ENCODE results near the gene DIO3. TPM values are rescaled to one million over a fixed set of nuclear protein-coding genes. Genes with fewer than 3 reads are reported as not detected.

Gene DIO3
- not detected in 2 replicates for total RNA-seq

- no peak for DNase-seq (ENCODE audit: low read depth)
- Histone ChIP-seq H3K4me3 (ENCODE audit: low read depth, low read length) (no peak within 1 kb of the TSS), H3K36me3 (ENCODE audit: control insufficient read depth, insufficient read depth, low read length) (no peaks in the 10 kb centered on the region), H3K27me3 (ENCODE audit: control insufficient read depth, insufficient read depth, low read length) (peaks cover 50% of the 10 kb centered on the region)
- TF ChIP-seq CTCF (IDR thresholded peaks at IDR 0.05; ENCODE audit: insufficient read depth, low read length, severe bottlenecking), result no peak
- no peak for FAIRE-seq
These were observed at the start of gene DIO3 for GRCh38 chr14:101561145-101561896. TSS of gene DIO3 (plus strand) at chr14:101561495.

DNA sequence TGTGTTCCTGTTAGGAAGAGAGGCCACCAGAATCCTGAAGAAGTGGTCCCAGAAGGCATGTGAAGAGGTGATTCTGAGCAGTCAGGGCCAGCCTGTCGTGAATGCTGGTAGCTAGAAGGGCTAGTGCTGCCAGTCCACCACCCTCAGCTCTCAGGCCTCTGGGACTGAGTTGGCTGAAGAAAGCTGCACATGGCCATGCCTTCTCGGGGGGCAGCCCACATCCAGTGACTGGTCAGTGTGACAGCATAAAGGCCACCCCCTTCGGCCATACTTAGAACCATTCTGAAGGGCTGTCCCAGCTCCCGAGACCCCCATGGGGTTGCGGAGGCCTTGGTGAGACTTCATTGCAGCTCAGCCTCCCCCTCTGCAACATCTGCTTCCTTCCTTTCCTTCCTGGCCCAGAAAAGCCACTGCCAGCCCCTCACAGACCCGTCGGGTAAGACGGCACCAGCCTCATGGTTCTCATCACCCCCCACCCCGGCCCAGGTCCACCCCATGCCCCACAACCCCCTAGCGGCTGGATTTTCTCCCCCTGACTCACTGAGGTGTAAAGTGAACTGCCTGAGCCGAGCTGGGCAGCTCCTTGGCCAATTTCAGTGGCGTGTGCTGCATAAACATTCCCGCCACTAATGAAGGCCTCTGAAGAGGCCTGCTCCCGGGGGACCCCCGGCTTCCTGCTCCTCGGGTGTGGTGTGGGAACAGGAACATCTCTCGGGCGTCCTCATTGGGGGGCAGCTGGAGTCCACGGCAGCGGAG, 49.5 kb upstream of the DIO3 start:
- FAIRE-seq (no peak), DNase-seq (ENCODE audit: low read depth) (no peak)
- Histone ChIP-seq H3K27me3 (ENCODE audit: control insufficient read depth, insufficient read depth, low read length) (no peaks in the 10 kb centered on the region), H3K4me3 (ENCODE audit: low read depth, low read length) (no peak overlapping the region), H3K36me3 (ENCODE audit: control insufficient read depth, insufficient read depth, low read length) (no peaks in the 10 kb centered on the region)
- TF ChIP-seq CTCF (IDR thresholded peaks at IDR 0.05; ENCODE audit: insufficient read depth, low read length, severe bottlenecking), result no peak

GRCh38 chr14:101512376-101512695, 49.0 kb upstream of the DIO3 start:
- FAIRE-seq (no peak), DNase-seq (ENCODE audit: low read depth) (no peak)
- no peak for TF ChIP-seq CTCF (IDR thresholded peaks at IDR 0.05; ENCODE audit: insufficient read depth, low read length, severe bottlenecking)
- Histone ChIP-seq H3K36me3 (ENCODE audit: control insufficient read depth, insufficient read depth, low read length) (no peaks in the 10 kb centered on the region), H3K27me3 (ENCODE audit: control insufficient read depth, insufficient read depth, low read length) (no peaks in the 10 kb centered on the region), H3K4me3 (ENCODE audit: low read depth, low read length) (no peak overlapping the region)

GRCh38 chr14:101514136-101514535, 47.2 kb upstream of the DIO3 start:
- Histone ChIP-seq H3K36me3 (ENCODE audit: control insufficient read depth, insufficient read depth, low read length) (no peaks in the 10 kb centered on the region), H3K27me3 (ENCODE audit: control insufficient read depth, insufficient read depth, low read length) (no peaks in the 10 kb centered on the region), H3K4me3 (ENCODE audit: low read depth, low read length) (no peak overlapping the region)
- DNase-seq (ENCODE audit: low read depth) (no peak), FAIRE-seq (no peak)
- TF ChIP-seq CTCF (IDR thresholded peaks at IDR 0.05; ENCODE audit: insufficient read depth, low read length, severe bottlenecking), result no peak

DNA sequence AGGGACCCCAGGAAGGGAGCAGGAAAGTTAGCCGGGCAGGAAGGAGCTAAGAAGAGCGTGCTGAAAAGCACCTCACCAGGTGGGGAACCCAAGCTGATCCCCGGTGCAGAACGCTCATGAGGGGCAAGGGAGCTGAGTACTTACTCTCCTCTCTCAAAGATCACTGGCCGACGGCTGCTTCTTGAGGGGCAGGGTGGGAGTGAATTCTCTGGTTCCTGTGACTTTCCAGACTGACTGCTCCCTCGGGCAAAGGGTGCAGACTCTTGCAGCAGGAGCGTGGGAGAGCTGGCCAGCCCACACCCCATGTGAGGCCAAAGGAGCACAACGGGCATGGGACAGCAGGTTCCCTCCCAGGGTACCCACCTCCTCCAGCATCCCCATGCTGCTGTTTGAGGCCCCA, 44.9 kb upstream of the DIO3 start:
- Histone ChIP-seq H3K27me3 (ENCODE audit: control insufficient read depth, insufficient read depth, low read length) (no peaks in the 10 kb centered on the region), H3K36me3 (ENCODE audit: control insufficient read depth, insufficient read depth, low read length) (no peaks in the 10 kb centered on the region), H3K4me3 (ENCODE audit: low read depth, low read length) (no peak overlapping the region)
- TF ChIP-seq CTCF (IDR thresholded peaks at IDR 0.05; ENCODE audit: insufficient read depth, low read length, severe bottlenecking), result no peak
- no peak for DNase-seq (ENCODE audit: low read depth)
- FAIRE-seq, result no peak
